ENCODE data around the gene SYNE4.

- TF ChIP-seq CTCF (IDR thresholded peaks at IDR 0.05) (no peak), SIN3A (IDR thresholded peaks at IDR 0.05; ENCODE audit: borderline replicate concordance, insufficient read depth, low read depth, low read length) (no peak)
Observed at GRCh38 chr19:35986111-35986510, 22.5 kb downstream of the SYNE4 start.

Measured in Panc1 (cell line).